ENCODE results near the gene ZNRF1. TPM values are rescaled to one million over a fixed set of nuclear protein-coding genes. Genes with fewer than 3 reads are reported as not detected.
"Not testable (repeated sequence)": the region's sequence is repeated elsewhere in the genome, so short reads cannot be mapped to it uniquely, and the experiment has no call there.

The ZNRF1 gene
- 10 to 100 TPM; 36.4 to 38.2 TPM for total RNA-seq
- long read RNA-seq, full-length matches to known transcripts = 46 of 53 reads
- long read RNA-seq, partial matches to known transcripts = 2 of 53 reads
- long read RNA-seq, other reads (novel, unspliced or antisense) = 5 of 53 reads

DNA sequence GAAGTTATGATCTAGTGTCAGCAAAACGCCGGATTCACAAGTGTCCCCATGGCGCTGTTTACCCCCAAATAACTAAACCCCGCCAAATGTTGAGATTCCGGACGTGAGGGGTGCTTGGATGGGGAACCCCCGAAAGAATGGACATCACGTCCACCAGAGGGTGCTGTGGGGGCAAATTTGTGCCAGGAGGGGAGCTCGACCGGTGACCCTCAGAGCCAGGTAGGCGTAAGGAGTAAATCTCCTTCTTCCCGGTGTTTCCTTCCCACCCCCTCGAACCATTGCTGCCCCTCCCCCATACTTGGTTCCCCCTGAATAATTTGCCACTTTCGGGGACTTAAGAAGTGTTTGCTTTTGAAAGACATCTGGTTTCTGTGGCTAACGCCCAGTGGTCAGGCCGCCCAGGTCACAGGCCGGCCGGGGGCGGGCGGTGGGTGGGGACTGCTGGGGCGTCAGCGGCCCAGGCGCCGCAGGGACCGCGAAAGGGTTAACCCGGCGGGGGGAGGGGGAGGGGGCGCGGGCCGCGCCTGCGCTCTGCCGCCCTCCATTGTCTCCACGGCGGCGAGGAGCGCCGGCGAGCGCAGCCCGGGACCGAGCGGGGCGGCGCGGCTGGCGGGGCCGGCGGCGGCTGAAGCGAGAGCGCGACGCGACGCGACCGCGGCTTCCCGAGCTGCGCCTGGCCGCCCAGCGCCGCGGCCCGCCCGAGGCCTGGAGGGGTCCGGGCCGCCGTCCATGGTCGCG, at the start of gene ZNRF1:
TSS of gene ZNRF1 (plus strand) at position 544 of the 738 bp plus-strand sequence. CDS start 648 bp downstream, outside the sequence.
- DNase-seq = peak; percentile 74 to 88
- intact Hi-C loops (cut with DNase I, micrococcal nuclease) = loop anchor here in 1 of 2 donors (2.0 kb wide), 1 partner anchor 112 kb away; no protein-coding TSS in a partner anchor
- ATAC-seq = peak; percentile 84

DNA sequence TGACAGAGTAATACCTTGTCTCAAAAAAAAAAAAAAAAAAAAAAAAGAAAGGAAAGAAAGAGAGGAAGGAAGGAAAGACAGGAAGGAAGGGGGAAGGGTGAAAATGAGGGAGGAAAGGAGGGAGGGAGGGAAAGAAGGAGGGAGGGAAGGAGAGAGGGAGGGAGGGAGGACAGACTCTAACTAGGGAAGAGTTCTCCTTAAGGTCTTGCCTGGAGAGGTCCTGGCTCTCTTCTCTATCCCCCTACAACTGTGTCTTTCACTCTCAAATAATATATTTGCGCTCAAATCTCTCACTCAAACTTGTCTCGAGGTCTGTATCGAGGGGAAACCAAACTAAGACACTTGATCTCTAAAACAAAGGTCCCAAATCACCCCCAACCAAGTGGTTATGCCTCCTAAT, 49.5 kb upstream of the ZNRF1 start:
- intact Hi-C loops (cut with DNase I, micrococcal nuclease) = no loop called here
- no peak for DNase-seq
- no peak for ATAC-seq

DNA sequence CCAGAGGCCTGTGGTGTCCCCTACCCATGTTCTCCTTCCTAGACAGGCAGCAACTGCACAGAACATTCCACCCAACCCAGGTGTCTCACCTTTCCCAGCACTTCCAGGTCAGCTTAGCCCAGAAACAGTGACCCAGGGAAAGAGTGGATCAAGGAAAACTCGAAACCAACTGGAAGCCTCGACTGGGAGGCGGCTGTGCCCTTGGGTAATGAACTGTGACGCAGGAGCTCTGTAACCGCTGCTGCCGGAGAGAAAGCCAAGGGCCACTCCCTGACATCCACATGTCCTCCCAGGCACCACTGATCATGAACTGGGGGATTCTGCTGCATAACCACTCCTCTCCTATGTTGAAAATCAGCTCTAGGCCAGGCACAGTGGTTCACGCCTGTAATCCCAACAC, 48.3 kb upstream of the ZNRF1 start:
- ATAC-seq = no peak
- intact Hi-C loops (cut with DNase I, micrococcal nuclease) = no loop called here
- DNase-seq = no peak

DNA sequence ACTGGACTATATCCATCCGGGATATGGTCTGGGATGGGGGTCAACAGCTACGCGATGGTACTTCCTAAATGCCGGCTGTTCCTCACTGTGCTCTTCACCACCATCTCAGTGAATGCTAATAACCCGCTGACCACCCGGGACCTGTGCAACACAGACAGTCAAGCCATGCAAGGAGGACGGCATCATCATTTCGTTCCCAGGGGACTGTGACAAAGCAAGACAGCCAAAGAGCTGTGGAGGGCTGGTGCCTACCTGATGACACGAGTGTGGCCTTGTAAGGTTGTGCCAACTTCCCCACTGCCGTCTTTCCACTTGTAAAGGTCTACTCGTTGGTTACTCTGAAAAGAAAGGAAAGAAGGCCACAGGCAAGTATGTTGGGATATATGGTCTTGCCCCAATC, 47.6 kb upstream of the ZNRF1 start:
- ATAC-seq (no peak), DNase-seq (no peak)
- intact Hi-C loops (cut with DNase I, micrococcal nuclease) = no loop called here

DNA sequence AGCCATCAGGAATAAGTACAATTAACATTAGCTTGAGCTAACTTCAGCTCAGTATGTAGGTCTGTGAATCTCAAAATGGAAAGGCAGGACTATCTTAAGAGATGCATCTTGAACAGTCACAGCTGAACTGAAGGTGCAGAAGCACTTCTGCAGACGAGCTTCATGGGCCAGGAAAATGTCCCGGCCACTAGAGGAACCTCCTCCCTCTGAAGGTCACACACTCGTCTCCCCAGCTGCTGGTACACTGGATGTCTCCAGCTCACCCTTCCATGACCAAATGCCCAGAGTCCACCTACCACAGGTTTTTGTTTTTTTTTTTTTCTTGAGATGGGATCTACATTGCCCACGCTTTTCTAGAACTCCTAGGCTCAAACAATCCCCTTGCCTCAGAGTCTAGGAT, 47.1 kb upstream of the ZNRF1 start:
- intact Hi-C loops (cut with DNase I, micrococcal nuclease) = no loop called here
- no peak for DNase-seq
- ATAC-seq = no peak

DNA sequence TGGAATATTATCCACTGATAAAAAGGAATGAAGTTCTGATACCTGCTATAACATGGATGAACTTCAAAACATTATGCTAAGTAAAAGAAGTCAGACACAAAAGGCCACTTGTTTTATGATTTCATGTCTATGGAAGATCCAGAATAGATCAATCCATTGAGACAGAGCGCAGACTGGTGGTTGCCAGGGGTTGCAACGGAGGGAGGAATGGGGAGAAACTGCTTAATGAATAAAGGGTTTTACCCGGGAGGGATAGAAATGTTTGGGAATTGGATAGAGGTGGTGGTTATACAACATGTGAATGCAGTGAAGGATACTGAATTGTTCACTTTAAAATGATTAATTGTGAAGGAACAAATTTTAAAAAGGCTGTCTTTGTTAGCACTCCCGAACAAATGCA, 44.1 kb upstream of the ZNRF1 start:
- ATAC-seq = no peak
- no peak for DNase-seq
- intact Hi-C loops (cut with DNase I, micrococcal nuclease) = no loop called here

DNA sequence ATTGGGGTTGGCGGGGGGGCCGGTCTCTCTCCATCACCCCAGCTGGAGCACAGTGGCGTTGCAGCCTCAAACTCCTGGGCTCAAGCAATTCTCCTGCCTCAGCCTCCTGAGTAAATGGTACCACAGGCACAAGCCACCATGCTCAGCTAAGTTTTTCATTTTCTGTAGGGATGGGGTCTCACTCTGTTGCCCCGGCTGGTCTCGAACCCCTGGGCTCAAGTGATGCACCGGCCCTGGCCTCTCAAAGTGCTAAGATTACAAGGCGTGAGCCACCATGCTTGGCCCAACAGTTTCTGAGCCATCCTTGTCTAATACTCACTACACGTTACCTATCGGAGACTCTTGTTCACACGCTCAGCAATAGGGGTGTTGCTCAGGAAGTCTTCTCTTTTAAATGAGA, 25.5 kb upstream of the ZNRF1 start:
- ATAC-seq = no peak
- intact Hi-C loops (cut with DNase I, micrococcal nuclease) = no loop called here
- no peak for DNase-seq

DNA sequence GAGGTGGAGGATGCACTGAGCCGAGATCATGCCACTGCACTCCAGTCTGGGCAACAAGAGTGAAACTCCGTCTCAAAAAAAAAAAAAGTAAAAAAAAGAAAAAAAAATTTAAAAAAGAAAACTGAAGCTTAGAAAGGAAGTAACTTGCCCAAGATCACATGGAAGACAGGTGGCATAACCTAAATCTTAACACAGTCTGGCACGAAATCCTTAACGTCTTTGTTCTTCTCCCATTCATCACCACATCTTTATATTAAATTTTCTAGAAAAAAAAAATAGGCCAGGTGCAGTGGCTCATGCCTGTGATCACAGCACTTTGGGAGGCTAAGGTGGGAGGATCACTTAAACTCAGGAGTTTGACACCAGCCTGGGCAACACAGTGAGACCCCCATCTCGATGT, 23.2 kb upstream of the ZNRF1 start:
- ATAC-seq = no peak
- intact Hi-C loops (cut with DNase I, micrococcal nuclease) = no loop called here

DNA sequence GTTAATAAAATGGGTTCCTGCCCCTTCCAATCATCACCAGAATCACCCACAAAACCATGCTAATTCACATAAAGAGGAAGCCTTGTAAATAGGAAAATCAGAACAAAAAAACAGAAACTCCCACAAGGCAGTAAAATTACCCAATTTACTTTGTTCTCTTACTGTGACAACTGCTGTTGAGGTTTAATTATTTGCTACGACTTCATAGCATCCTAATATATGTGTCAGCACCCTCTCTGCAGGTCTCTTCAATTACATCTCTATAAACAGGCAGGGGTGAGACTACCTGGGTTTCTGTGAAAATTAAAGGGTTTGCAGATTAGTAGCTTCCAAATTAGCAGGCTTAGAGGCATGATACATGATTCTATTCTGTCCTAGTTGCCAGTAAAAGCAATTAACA, 16.6 kb upstream of the ZNRF1 start:
- DNase-seq = no peak
- no peak for ATAC-seq
- intact Hi-C loops (cut with DNase I, micrococcal nuclease) = no loop called here

More for the DNA sequence above, 23.2 kb upstream of the ZNRF1 start:
- no peak for DNase-seq

DNA sequence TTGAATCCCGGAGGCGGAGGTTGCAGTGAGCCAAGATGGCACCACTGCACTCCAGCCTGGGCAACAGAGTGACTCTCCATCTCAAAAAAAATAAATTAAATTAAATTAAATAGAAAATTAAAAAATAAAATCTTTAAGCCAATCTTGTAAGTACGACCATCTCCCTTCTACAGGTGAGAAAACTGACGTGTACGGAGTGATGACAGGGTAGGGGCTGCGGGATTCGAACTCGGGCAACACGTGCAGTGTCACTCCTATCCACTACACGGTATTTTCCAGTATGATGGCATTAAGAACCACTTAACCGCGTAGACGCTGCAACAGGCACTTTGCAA, 14.7 kb upstream of the ZNRF1 start:
- intact Hi-C loops (cut with DNase I, micrococcal nuclease) = no loop called here
- ATAC-seq (no peak), DNase-seq (no peak)

DNA sequence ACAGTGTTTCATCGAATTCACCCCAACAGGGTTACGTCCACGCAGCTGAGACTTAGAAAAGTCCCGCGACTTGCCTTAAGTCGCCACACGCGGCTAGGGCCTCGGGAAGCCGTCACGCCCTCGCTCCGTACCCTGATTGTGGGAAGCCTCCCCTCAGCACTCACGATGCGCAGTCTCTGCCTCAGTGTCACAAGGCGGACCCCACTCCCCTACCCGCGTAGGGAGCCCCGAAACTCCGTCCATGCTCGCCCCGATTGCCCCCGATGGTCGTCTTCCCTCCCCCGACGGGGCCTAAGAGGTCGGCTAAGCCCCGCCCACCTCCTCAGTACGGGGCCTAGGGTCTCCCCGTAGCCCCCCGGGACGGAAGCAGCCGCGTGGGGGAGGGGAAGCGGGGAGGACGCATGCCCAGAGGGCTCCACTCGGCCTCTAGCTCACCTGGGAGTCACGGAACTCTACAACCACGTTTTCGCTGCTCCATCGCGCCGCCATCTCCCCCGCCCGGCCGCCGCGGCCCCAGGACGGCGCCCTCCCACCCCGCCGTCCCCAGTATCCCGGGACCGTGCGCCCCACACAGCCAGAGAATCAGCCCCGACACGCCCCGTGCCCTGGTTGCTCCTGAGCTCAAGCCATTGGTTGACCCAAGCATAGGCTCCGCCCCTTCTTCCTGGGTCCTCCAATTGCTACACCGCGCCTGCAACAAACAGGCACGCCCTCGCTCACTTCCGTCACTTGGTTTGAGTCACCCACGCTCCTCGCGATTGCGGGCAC, 14.1 kb upstream of the ZNRF1 start, which contains the start of gene WDR59:
TSS of gene WDR59 (minus strand) at position 595 of the 768 bp plus-strand sequence. CDS start at position 489, 106 bp downstream.
- DNase-seq (peak; percentile 100), ATAC-seq (peak; percentile 99)
- intact Hi-C loops (cut with DNase I, micrococcal nuclease) = no loop called here

DNA sequence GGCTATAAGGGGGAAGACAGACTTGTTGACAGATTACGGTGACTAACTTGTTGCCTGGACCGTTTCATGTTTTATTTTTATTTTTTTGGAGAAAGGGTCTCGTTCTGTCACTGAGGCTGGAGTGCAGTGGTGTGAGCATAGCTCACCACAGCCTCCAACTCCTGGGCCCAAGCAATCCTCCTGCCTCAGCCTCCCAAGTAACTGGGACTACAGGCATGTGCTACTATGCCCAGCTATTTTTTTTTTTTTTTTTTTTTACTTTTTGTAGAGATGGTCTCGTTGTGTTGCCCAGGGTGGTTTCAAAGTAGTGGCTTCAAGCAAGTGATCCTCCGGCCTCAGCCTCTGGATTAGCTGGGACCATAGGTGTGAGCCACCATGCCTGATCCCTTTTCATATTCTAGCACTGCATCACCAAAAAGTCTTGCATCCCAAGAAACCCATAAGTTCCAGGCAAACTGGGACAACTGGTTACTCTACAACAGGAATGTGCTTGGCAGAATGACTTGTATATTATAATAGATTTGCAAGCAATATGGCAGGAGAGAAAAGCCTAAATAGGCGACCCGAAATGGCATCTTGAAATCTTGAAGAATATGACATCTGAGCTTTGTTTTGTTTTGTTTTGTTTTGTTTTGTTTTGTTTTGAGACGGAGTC, 11.7 kb upstream of the ZNRF1 start:
- ATAC-seq = no peak
- intact Hi-C loops (cut with DNase I, micrococcal nuclease) = no loop called here
- DNase-seq = no peak

DNA sequence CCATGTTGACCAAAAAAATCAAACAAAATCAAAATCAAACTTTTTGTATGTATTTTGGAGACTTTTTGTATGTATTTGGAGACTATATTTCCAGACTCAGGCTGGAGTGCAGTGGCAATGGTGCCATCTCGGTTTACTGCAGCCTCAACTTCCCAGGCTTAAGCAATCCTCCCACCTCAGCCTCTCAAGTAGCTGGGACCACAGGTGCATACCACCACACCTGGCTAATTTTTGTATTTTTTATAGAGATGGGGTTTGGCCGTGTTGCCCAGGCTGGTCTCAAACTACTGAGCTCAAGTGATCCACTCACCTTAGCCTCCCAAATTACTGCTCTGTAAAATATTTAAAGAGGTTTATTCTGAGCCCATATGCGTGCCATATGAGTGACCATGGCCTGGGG, 9.0 kb upstream of the ZNRF1 start:
- ATAC-seq; DNase-seq; intact Hi-C loops (cut with DNase I, micrococcal nuclease): not testable (repeated sequence)

DNA sequence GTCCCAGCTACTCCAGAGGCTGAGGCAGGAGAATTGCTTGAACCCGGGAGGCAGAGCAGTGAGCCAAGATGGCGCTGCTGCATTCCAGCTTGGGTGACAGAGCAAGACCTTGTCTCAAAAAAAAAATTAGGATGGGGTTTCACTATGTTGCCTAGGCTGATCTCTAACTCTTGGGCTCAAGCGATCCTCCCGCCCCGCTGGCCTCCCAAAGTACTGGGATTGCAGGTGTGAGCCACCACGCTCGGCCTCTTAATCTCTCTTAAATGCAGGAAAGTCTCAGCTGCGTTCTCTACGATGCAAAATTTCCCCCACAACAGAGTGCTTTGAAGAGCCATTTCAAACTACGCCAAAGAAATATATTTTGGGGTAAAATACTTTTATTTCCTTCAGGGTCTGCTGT, 8.0 kb upstream of the ZNRF1 start:
- no peak for ATAC-seq
- DNase-seq = no peak
- intact Hi-C loops (cut with DNase I, micrococcal nuclease) = no loop called here

DNA sequence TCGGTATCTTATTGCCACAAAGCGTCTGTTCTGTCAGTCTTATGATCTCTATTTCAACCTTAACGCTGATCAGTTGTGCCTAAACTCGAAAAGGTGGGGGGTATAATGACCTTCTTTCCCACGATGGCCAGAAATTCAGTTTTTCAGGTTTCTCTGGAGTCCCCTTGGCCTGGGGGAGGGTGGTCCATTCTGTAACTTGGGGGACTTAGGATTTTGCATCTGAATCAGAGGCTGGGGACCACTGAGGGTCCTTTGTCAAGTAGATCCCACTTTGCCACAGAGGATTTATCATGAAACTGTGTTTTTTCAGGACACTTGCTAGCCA, 7.6 kb upstream of the ZNRF1 start:
- intact Hi-C loops (cut with DNase I, micrococcal nuclease) = no loop called here
- DNase-seq (no peak), ATAC-seq (no peak)

DNA sequence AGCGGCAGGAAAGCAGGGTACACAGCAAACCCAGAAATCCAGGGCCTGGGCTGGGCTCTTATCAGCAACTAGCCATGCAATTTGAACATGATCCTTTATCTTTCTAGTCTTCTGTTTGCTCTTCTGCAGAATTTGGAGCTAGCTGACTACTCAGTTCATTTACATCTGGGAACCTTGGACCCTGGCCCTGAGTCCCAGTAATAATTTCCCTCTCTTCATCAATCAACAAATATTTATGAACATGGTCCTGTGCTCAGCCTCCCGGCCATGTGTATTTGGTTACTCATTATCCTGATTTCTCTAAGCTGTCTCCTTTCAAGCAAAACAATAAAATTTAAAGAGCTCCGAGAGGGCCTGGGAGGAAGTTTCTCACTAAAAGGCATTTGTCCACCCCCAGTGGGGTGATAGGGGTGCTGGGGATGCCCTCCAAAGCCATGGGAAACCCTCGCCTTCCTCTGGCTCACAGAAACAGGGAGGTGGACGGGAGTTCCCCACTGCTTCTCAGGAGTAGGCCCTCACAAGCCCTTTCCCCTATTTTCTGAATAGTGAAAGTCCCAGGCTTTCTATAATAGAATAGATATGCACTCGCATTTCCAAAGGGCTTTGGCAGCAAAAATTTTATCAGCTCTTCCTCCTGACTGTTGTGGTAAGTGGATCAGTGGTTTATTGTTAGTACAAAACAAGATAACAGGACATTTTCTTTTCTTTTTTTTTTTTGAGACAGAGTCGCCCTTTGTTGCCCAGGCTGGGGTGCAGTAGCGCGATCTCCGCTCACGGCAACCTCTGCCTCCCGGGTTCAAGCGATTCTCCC, 7.0 kb upstream of the ZNRF1 start:
- peak; percentile 84 for ATAC-seq
- intact Hi-C loops (cut with DNase I, micrococcal nuclease) = no loop called here
- peak in 1 of 2 donors; percentile 21 for DNase-seq

DNA sequence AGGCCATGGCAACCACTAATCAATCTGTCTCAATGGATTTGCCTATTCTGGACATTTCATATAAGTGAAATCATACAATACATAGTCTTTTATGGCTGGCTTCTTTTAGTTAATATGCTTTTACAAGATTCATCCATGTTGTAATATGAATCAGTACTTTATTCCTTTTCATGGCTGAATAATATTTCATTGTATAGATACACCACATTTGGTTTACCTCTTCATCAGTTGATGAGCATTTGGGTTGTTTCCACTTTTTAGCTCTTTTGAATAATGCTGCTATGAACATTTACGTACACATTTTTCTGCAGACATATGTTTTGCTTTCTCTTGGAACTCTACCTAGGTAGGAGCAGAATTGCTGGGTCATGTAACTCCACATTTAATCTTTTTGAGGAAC, 2.8 kb upstream of the ZNRF1 start:
- DNase-seq = no peak
- intact Hi-C loops (cut with DNase I, micrococcal nuclease) = no loop called here
- ATAC-seq = no peak

DNA sequence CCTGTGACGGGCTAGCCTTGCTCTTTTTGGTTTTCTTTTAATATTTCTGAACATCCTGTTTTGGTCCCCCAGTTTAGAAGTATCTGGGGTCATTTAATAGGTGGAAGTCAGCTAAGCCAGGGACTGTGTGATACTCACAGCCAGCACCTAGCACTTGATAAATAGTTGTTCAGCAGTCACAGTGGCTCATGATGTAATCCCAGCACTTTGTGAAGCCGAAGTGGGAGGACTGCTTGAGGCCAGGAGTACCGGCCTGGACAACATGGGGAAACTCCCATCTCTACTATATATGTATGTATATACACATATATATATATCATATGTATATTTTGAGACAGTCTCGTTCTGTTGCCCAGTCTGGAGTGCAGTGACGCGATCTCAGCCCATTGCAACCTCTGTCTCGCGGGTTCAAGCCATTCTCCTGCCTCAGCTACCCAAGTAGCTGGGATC, 1.8 kb upstream of the ZNRF1 start:
- ATAC-seq = no peak
- intact Hi-C loops (cut with DNase I, micrococcal nuclease) = no loop called here
- no peak for DNase-seq

DNA sequence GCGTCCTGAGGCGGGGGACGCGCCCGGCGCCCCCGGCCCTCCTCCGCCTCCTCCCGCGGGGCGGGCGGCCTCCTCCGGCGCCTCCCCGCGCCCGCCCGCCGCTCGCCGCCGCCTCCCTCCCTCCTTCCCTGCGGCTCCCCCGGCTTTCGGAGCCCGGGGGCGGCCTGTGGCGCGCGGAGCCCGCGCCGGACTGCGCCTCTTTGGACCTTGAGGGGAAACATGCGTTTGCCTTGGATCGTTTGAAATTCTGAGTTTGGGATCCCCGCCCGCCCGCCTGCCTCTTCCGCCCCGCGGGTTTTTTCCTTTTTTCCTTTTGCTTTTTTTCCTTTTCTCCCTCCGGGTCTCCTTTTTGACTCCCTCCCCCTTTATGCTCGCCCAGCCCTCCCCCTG, 390 bp downstream of the ZNRF1 start:
- ATAC-seq (peak; percentile 41), DNase-seq (peak in 1 of 2 donors; percentile 48)
- intact Hi-C loops (cut with DNase I, micrococcal nuclease) = loop anchor here in 1 of 2 donors (2.0 kb wide), 1 partner anchor 112 kb away; no protein-coding TSS in a partner anchor
